HFFc6 (cell line): ENCODE results near the gene PRAME. TPM values are rescaled to one million over a fixed set of nuclear protein-coding genes. Genes with fewer than 3 reads are reported as not detected.
A peak's percentile ranks its signal among the peaks of the same experiment; 100 is the strongest.
"Not testable (repeated sequence)": the region's sequence is repeated elsewhere in the genome, so short reads cannot be mapped to it uniquely, and the experiment has no call there.

Experiments used
- DNase-seq: peaks from one replicate; pipeline ENCODE4 v3.0.0-alpha.2; 2018
- H3K27ac Mint-ChIP-seq: 2 replicates; pipeline ENCODE4 v1.8.0; 2020; ENCODE audit warnings: mild to moderate bottlenecking, mixed read lengths
- H3K27me3 Mint-ChIP-seq: 2 replicates; pipeline ENCODE4 v1.8.0; 2021; ENCODE audit warnings: mild to moderate bottlenecking, moderate library complexity, mixed read lengths; ENCODE audit not compliant: insufficient read depth
- H3K36me3 Mint-ChIP-seq: 2 replicates; pipeline ENCODE4 v1.8.0; 2021; ENCODE audit warnings: low read depth, mixed read lengths
- H3K4me1 Mint-ChIP-seq: 2 replicates; pipeline ENCODE4 v1.8.0; 2020; ENCODE audit warnings: low read depth, mixed read lengths
- H3K4me3 Mint-ChIP-seq: 2 replicates; pipeline ENCODE4 v1.8.0; 2020; ENCODE audit warnings: mild to moderate bottlenecking, moderate library complexity, mixed read lengths
- H3K9me3 Mint-ChIP-seq: 2 replicates; pipeline ENCODE4 v1.8.0; 2020; ENCODE audit warnings: mild to moderate bottlenecking, mixed read lengths
- long read RNA-seq: library from polyadenylated mRNA; unstranded; transcript quantifications from one replicate; pipeline ENCODE4 v2.0.0, GENCODE V29; 2019
- total RNA-seq, 6 experiments: library from RNA; stranded (reverse); fragmentation: NEBNext Ultra II Directional; extraction: Animal tissue kit (Norgen Biotek cat#: 25700); gene quantifications; 2 replicates in 1 of 6; 3 replicates in 5 of 6; pipeline ENCODE4 v1.2.3, GENCODE V29; 2021
- TF ChIP-seq, protein P1 (sequence below): fragments of 200-600 bp; sonication (generic); IDR thresholded peaks from 2 replicates; pipeline ENCODE4 v1.5.0; 2021; ENCODE audit warnings: antibody characterized with exemption, mild to moderate bottlenecking

The PRAME gene, protein sequence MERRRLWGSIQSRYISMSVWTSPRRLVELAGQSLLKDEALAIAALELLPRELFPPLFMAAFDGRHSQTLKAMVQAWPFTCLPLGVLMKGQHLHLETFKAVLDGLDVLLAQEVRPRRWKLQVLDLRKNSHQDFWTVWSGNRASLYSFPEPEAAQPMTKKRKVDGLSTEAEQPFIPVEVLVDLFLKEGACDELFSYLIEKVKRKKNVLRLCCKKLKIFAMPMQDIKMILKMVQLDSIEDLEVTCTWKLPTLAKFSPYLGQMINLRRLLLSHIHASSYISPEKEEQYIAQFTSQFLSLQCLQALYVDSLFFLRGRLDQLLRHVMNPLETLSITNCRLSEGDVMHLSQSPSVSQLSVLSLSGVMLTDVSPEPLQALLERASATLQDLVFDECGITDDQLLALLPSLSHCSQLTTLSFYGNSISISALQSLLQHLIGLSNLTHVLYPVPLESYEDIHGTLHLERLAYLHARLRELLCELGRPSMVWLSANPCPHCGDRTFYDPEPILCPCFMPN
- total RNA-seq = not detected
- long read RNA-seq = 0 reads

DNA sequence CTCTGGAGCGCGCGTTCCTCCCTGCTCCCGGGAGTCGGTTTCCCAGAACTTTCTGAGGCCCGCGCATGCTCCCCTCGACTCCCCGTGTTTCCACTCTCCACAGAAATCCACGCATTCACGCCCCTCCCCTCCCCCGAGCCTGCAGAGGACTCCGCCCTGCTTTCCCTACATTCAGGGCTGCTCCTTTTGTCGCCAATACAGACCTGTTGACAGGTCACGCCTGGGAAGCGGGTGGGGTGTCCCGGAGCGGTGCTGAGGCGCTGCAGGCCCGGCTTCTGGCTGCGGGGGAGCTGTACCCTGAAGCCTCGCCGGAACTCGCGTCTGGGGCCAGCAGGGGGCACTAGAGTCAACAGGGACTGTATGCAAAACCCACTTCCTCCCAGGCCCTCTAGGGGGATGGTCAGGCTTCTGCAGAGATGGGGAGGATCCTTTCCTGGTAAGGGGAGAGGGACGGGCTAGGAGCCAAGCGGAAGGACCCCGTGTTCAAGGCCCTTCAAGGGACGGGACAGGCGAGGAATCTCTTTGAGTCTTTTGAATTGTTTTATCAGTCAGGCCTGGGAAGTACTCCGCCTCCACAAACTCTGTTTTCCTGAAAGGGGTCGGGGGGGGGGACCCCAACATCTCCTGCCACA, at the start of gene PRAME:
Gene PRAME (minus strand): TSS at position 294 of the 632 bp plus-strand sequence. CDS start 2,433 bp downstream, outside the sequence.
- Mint-ChIP-seq H3K27me3 (peaks cover 4% of the 10 kb centered on the region; the same call in 1 of the 2 replicates), H3K36me3 (no peaks in the 10 kb centered on the region; the same call in 1 of the 2 replicates), H3K4me3 (no peak within 1 kb of the TSS), H3K27ac (no peak within 1 kb of the TSS), H3K4me1 (no peaks in the 10 kb centered on the region), H3K9me3 (peaks cover 28% of the 10 kb centered on the region)
- TF ChIP-seq, protein P1, sequence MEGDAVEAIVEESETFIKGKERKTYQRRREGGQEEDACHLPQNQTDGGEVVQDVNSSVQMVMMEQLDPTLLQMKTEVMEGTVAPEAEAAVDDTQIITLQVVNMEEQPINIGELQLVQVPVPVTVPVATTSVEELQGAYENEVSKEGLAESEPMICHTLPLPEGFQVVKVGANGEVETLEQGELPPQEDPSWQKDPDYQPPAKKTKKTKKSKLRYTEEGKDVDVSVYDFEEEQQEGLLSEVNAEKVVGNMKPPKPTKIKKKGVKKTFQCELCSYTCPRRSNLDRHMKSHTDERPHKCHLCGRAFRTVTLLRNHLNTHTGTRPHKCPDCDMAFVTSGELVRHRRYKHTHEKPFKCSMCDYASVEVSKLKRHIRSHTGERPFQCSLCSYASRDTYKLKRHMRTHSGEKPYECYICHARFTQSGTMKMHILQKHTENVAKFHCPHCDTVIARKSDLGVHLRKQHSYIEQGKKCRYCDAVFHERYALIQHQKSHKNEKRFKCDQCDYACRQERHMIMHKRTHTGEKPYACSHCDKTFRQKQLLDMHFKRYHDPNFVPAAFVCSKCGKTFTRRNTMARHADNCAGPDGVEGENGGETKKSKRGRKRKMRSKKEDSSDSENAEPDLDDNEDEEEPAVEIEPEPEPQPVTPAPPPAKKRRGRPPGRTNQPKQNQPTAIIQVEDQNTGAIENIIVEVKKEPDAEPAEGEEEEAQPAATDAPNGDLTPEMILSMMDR = peak; percentile 70
- DNase-seq = no peak

DNA sequence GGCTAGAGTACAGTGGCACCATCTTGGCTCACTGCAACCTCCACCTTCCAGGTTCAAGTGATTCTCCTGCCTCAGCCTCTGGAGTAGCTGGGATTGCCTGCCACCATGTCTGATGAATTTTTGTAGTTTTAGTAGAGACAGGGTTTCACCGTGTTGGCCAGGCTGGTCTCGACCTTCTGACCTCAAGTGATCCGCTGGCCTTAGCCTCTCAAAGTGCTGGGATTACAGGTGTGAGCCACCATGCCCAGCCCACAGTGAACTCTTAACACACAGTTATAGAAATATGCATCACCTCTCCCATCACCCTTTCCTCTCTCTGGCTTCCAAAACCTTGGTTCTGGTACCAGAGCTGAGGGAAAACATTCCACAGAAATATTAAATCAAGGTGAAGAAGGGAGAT, 49.0 kb upstream of the PRAME start:
- not testable (repeated sequence) for H3K27me3 Mint-ChIP-seq, H3K36me3 Mint-ChIP-seq, H3K4me3 Mint-ChIP-seq, H3K4me1 Mint-ChIP-seq, DNase-seq, H3K27ac Mint-ChIP-seq, H3K9me3 Mint-ChIP-seq

DNA sequence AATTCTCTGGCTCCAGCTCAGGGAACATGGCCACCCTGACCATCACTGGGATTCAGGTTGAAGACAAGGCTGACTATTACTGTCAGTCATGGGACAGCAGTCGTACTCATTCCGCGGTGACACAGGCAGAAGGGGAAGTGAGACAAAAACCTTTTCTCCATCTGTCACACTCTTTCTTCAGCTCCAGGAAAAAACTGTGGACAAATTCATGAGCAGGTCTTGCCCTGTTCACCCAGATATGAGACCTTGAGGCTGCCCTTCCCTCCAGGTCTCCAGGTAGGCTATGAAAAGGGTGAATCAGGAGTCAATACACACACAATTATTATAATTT, 46.0 kb upstream of the PRAME start:
- no peaks in the 10 kb centered on the region for H3K4me1 Mint-ChIP-seq
- H3K27ac Mint-ChIP-seq = no peak overlapping the region
- DNase-seq = no peak
- H3K4me3 Mint-ChIP-seq = no peak overlapping the region
- peaks cover 2% of the 10 kb centered on the region for H3K27me3 Mint-ChIP-seq
- no peaks in the 10 kb centered on the region for H3K9me3 Mint-ChIP-seq
- TF ChIP-seq, protein P1 = no peak
- H3K36me3 Mint-ChIP-seq = no peaks in the 10 kb centered on the region

DNA sequence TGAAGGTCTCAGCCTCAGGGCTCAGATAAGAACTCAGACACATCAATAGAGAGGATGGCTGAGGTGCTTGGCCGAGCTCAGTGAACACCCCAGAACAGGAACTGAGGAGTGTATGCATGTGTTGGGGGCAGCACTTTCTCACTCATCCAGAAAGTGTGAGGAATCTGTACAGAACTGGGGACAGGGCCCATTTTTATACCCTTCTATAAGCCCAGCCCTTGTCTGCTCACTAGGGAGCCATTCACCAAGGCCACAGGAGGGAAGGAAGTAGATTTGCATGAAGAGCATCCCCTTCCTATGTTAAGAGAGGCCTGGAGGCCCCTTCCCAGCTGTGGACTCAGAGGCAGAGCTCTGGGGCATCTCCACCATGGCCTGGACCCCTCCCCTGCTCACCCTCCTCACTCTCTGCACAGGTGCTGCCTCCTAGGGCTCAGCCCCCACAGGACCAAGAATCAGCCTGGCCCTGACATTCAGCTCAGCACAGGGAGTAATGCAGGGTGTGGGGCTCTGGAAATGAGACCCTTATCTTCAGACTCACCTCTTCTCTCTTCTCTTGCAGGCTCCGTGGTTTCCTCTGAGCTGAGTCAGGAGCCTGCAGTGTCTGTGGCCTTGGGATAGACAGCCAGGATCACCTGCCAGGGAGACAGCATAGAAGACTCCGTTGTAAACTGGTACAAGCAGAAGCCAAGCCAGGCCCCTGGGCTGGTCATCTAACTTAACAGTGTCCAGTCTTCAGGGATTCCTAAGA, 45.4 kb upstream of the PRAME start:
- no peaks in the 10 kb centered on the region for H3K36me3 Mint-ChIP-seq
- H3K4me1 Mint-ChIP-seq = no peaks in the 10 kb centered on the region
- H3K27ac Mint-ChIP-seq = no peak overlapping the region
- no peaks in the 10 kb centered on the region for H3K9me3 Mint-ChIP-seq
- DNase-seq = no peak
- peaks cover 2% of the 10 kb centered on the region for H3K27me3 Mint-ChIP-seq
- no peak overlapping the region for H3K4me3 Mint-ChIP-seq
- TF ChIP-seq, protein P1 = no peak

DNA sequence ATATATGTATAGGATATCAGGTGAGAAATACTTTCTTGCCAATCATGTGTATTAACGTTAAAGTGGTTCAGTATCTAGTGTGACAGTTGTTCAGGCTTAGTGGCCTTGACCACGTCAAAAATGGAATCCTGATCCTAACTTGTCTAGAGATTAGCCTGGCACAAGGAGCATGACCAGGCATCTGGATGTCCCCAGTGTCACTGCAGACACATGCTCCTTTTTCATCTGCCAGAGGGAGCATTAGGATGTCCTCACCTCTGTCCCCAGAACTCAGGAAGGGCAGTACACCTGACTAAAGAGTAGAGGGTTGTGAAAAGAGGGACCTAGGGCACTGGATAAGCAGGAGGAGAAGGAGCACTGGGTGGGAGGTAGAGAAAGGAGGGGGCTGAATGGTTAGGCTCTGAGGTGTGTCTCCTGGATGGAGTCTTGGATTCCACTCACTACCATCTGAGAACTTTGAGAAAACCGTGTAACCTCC, 44.4 kb upstream of the PRAME start:
- H3K36me3 Mint-ChIP-seq = no peaks in the 10 kb centered on the region
- peaks cover 2% of the 10 kb centered on the region for H3K27me3 Mint-ChIP-seq
- no peak for DNase-seq
- TF ChIP-seq, protein P1 = no peak
- no peak overlapping the region for H3K27ac Mint-ChIP-seq
- H3K4me3 Mint-ChIP-seq = no peak overlapping the region
- no peaks in the 10 kb centered on the region for H3K4me1 Mint-ChIP-seq
- no peaks in the 10 kb centered on the region for H3K9me3 Mint-ChIP-seq
